Rectal smooth muscle tissue (tissue), 1 donor: ENCODE results near the gene CNPY1.
"Not testable (repeated sequence)": the region's sequence is repeated elsewhere in the genome, so short reads cannot be mapped to it uniquely, and the experiment has no call there.

Source experiments
- H3K27ac ChIP-seq: one replicate; pipeline ENCODE4 v1.7.0; 2013; ENCODE audit warnings: low read depth, low read length, inconsistent platforms
- H3K27me3 ChIP-seq: one replicate; pipeline ENCODE4 v1.7.0; 2013; ENCODE audit warnings: low read length; ENCODE audit not compliant: control insufficient read depth, insufficient read depth
- H3K36me3 ChIP-seq: one replicate; pipeline ENCODE4 v1.7.0; 2013; ENCODE audit warnings: low read length; ENCODE audit not compliant: control insufficient read depth, insufficient read depth
- H3K4me1 ChIP-seq: one replicate; pipeline ENCODE4 v1.7.0; 2013; ENCODE audit warnings: low read length; ENCODE audit not compliant: control insufficient read depth, insufficient read depth
- H3K4me3 ChIP-seq: one replicate; pipeline ENCODE4 v1.7.0; 2013; ENCODE audit warnings: low read length
- H3K9ac ChIP-seq: one replicate; pipeline ENCODE4 v1.7.0; 2013; ENCODE audit warnings: low read length

CNPY1 gene

GRCh38 chr7:155546449-155546848 lies at the start of gene CNPY1:
CNPY1 (minus strand) TSS chr7:155546559; CDS start chr7:155545929, 630 bp downstream.
- not testable (repeated sequence) for H3K4me3 ChIP-seq, H3K27me3 ChIP-seq, H3K9ac ChIP-seq, H3K4me1 ChIP-seq, H3K36me3 ChIP-seq, H3K27ac ChIP-seq

GRCh38 chr7:155594961-155595366 lies 48.6 kb upstream of the CNPY1 start:
- H3K27me3 ChIP-seq: no peaks in the 10 kb centered on the region
- no peak overlapping the region for H3K9ac ChIP-seq
- H3K4me3 ChIP-seq: no peak overlapping the region
- no peaks in the 10 kb centered on the region for H3K36me3 ChIP-seq
- H3K27ac ChIP-seq: no peak overlapping the region
- no peaks in the 10 kb centered on the region for H3K4me1 ChIP-seq

GRCh38 chr7:155594163-155594732 lies 47.9 kb upstream of the CNPY1 start:
- no peak overlapping the region for H3K9ac ChIP-seq
- no peak overlapping the region for H3K27ac ChIP-seq
- H3K4me3 ChIP-seq: no peak overlapping the region
- H3K27me3 ChIP-seq: no peaks in the 10 kb centered on the region
- no peaks in the 10 kb centered on the region for H3K36me3 ChIP-seq
- H3K4me1 ChIP-seq: no peaks in the 10 kb centered on the region

GRCh38 chr7:155593461-155594162 lies 47.3 kb upstream of the CNPY1 start:
- Histone ChIP-seq H3K4me3 (no peak overlapping the region), H3K9ac (no peak overlapping the region), H3K27me3 (no peaks in the 10 kb centered on the region), H3K4me1 (no peaks in the 10 kb centered on the region), H3K36me3 (no peaks in the 10 kb centered on the region), H3K27ac (no peak overlapping the region)

GRCh38 chr7:155591055-155591775 lies 44.9 kb upstream of the CNPY1 start:
- Histone ChIP-seq H3K27me3 (no peaks in the 10 kb centered on the region), H3K9ac (no peak overlapping the region), H3K27ac (no peak overlapping the region), H3K4me3 (no peak overlapping the region), H3K4me1 (no peaks in the 10 kb centered on the region), H3K36me3 (no peaks in the 10 kb centered on the region)

- Histone ChIP-seq H3K9ac (no peak overlapping the region), H3K4me1 (no peaks in the 10 kb centered on the region), H3K27me3 (no peaks in the 10 kb centered on the region), H3K4me3 (no peak overlapping the region), H3K36me3 (no peaks in the 10 kb centered on the region), H3K27ac (no peak overlapping the region)
Observed at GRCh38 chr7:155590215-155591018, 44.1 kb upstream of the CNPY1 start.

- Histone ChIP-seq H3K27me3 (no peaks in the 10 kb centered on the region), H3K4me1 (no peaks in the 10 kb centered on the region), H3K4me3 (no peak overlapping the region), H3K36me3 (no peaks in the 10 kb centered on the region), H3K27ac (no peak overlapping the region), H3K9ac (no peak overlapping the region)
Observed at GRCh38 chr7:155589001-155589980, 42.9 kb upstream of the CNPY1 start.

- H3K27ac ChIP-seq: no peak overlapping the region
- no peaks in the 10 kb centered on the region for H3K36me3 ChIP-seq
- H3K9ac ChIP-seq: no peak overlapping the region
- H3K4me3 ChIP-seq: no peak overlapping the region
- no peaks in the 10 kb centered on the region for H3K27me3 ChIP-seq
- H3K4me1 ChIP-seq: no peaks in the 10 kb centered on the region
Observed at GRCh38 chr7:155588468-155588998, 42.2 kb upstream of the CNPY1 start.

GRCh38 chr7:155587486-155587885 lies 41.1 kb upstream of the CNPY1 start:
- Histone ChIP-seq H3K4me3 (no peak overlapping the region), H3K36me3 (no peaks in the 10 kb centered on the region), H3K27me3 (no peaks in the 10 kb centered on the region)

GRCh38 chr7:155586843-155587440 lies 40.6 kb upstream of the CNPY1 start:
- Histone ChIP-seq H3K9ac (no peak overlapping the region), H3K4me3 (no peak overlapping the region), H3K4me1 (no peaks in the 10 kb centered on the region), H3K27me3 (no peaks in the 10 kb centered on the region), H3K36me3 (no peaks in the 10 kb centered on the region), H3K27ac (no peak overlapping the region)

More at GRCh38 chr7:155587486-155587885, 41.1 kb upstream of the CNPY1 start:
- Histone ChIP-seq H3K27ac (no peak overlapping the region), H3K9ac (no peak overlapping the region), H3K4me1 (no peaks in the 10 kb centered on the region)

- Histone ChIP-seq H3K4me1 (no peaks in the 10 kb centered on the region), H3K36me3 (no peaks in the 10 kb centered on the region), H3K27ac (no peak overlapping the region), H3K9ac (no peak overlapping the region), H3K4me3 (no peak overlapping the region), H3K27me3 (no peaks in the 10 kb centered on the region)
Observed at GRCh38 chr7:155585951-155586350, 39.6 kb upstream of the CNPY1 start.
